Measurements from ENCODE around the gene TYRO3.

Gene TYRO3

GRCh38 chr15:41523097-41523496, 35.9 kb upstream of the TYRO3 start:
- Histone ChIP-seq H3K27me3 (ENCODE audit: insufficient read depth, poor library complexity, severe bottlenecking) (no peaks in the 10 kb centered on the region), H3K4me3 (replicated peaks; ENCODE audit: insufficient read depth, low read length) (no peak overlapping the region), H3K27ac (replicated peaks) (no peak overlapping the region)
- TF ChIP-seq SPI1 (IDR thresholded peaks at IDR 0.05; ENCODE audit: borderline replicate concordance, low read depth) (no peak), CTCF (IDR thresholded peaks at IDR 0.05; ENCODE audit: insufficient read depth, low read length) (no peak), POLR2AphosphoS5 (IDR thresholded peaks at IDR 0.05; ENCODE audit: low read depth) (no peak), REST (IDR thresholded peaks at IDR 0.05; ENCODE audit: insufficient replicate concordance, low read depth) (no peak), GABPA (IDR thresholded peaks at IDR 0.05; ENCODE audit: low read depth) (no peak)
- DNase-seq (ENCODE audit: low read depth in 1 of 2, low spot score in 1 of 2) = no peak

GRCh38 chr15:41530363-41530956, 28.6 kb upstream of the TYRO3 start:
- no peak for TF ChIP-seq SPI1 (IDR thresholded peaks at IDR 0.05; ENCODE audit: borderline replicate concordance, low read depth)
- no peak for TF ChIP-seq GABPA (IDR thresholded peaks at IDR 0.05; ENCODE audit: low read depth)
- TF ChIP-seq CTCF (IDR thresholded peaks at IDR 0.05; ENCODE audit: insufficient read depth, low read length) = no peak
- TF ChIP-seq REST (IDR thresholded peaks at IDR 0.05; ENCODE audit: insufficient replicate concordance, low read depth) = no peak
- TF ChIP-seq POLR2AphosphoS5 (IDR thresholded peaks at IDR 0.05; ENCODE audit: low read depth) = no peak
- Histone ChIP-seq H3K27me3 (ENCODE audit: insufficient read depth, poor library complexity, severe bottlenecking) (no peaks in the 10 kb centered on the region), H3K27ac (replicated peaks) (no peak overlapping the region), H3K4me3 (replicated peaks; ENCODE audit: insufficient read depth, low read length) (no peak overlapping the region)
- DNase-seq (ENCODE audit: low read depth in 1 of 2, low spot score in 1 of 2) = no peak

GRCh38 chr15:41535544-41535943, 23.5 kb upstream of the TYRO3 start:
- no peak for TF ChIP-seq SPI1 (IDR thresholded peaks at IDR 0.05; ENCODE audit: borderline replicate concordance, low read depth)
- no peak for DNase-seq (ENCODE audit: low read depth in 1 of 2, low spot score in 1 of 2)
- H3K27me3 ChIP-seq (ENCODE audit: insufficient read depth, poor library complexity, severe bottlenecking) = no peaks in the 10 kb centered on the region

GRCh38 chr15:41536866-41537265, 22.1 kb upstream of the TYRO3 start:
- no peak for TF ChIP-seq CTCF (IDR thresholded peaks at IDR 0.05; ENCODE audit: insufficient read depth, low read length)
- TF ChIP-seq POLR2AphosphoS5 (IDR thresholded peaks at IDR 0.05; ENCODE audit: low read depth) = no peak
- TF ChIP-seq SPI1 (IDR thresholded peaks at IDR 0.05; ENCODE audit: borderline replicate concordance, low read depth) = no peak
- no peak for TF ChIP-seq GABPA (IDR thresholded peaks at IDR 0.05; ENCODE audit: low read depth)
- TF ChIP-seq REST (IDR thresholded peaks at IDR 0.05; ENCODE audit: insufficient replicate concordance, low read depth) = no peak
- DNase-seq (ENCODE audit: low read depth in 1 of 2, low spot score in 1 of 2) = no peak
- H3K4me3 ChIP-seq (replicated peaks; ENCODE audit: insufficient read depth, low read length) = no peak overlapping the region

More at GRCh38 chr15:41535544-41535943, 23.5 kb upstream of the TYRO3 start:
- H3K27ac ChIP-seq (replicated peaks) = no peak overlapping the region
- H3K4me3 ChIP-seq (replicated peaks; ENCODE audit: insufficient read depth, low read length) = no peak overlapping the region

More at GRCh38 chr15:41536866-41537265, 22.1 kb upstream of the TYRO3 start:
- Histone ChIP-seq H3K27me3 (ENCODE audit: insufficient read depth, poor library complexity, severe bottlenecking) (no peaks in the 10 kb centered on the region), H3K27ac (replicated peaks) (no peak overlapping the region)

All from HL-60 (cell line).